DOHH2 (cell line): ENCODE measurements around the gene KDSR.

Source experiments
- CTCF ChIP-seq: fragments of 200-600 bp; sonication (generic); IDR thresholded peaks from one replicate; pipeline ENCODE4 v1.5.1; 2014; ENCODE audit warnings: antibody characterized with exemption, mild to moderate bottlenecking, low read depth, low read length; ENCODE audit not compliant: poor library complexity, severe bottlenecking
- EZH2phosphoT487 ChIP-seq: fragments of 200-600 bp; sonication (generic); IDR thresholded peaks from 2 replicates; pipeline ENCODE4 v1.6.1; 2017; ENCODE audit warnings: borderline replicate concordance, mild to moderate bottlenecking, antibody characterized with exemption, low read length, moderate library complexity, mixed read lengths

GRCh38 chr18:63307551-63308200, 59.3 kb downstream of the KDSR start:
- TF ChIP-seq CTCF = no peak
- TF ChIP-seq EZH2phosphoT487 = no peak
